Stimulated activated CD8-positive, alpha-beta memory T cell treated with anti-CD3 and anti-CD28 coated beads, Interleukin-7, amount 100 ng/mL, for 48 hours (primary cell): Measurements from ENCODE around the gene TNFAIP1.

Source experiments
- DNase-seq, 2 donors: peaks; one replicate each; pipeline ENCODE4 v3.0.0-alpha.2; 2020; ENCODE audit warnings: low read depth in 1 of 2; ENCODE audit errors: extremely low read depth in 1 of 2

The TNFAIP1 gene

DNA sequence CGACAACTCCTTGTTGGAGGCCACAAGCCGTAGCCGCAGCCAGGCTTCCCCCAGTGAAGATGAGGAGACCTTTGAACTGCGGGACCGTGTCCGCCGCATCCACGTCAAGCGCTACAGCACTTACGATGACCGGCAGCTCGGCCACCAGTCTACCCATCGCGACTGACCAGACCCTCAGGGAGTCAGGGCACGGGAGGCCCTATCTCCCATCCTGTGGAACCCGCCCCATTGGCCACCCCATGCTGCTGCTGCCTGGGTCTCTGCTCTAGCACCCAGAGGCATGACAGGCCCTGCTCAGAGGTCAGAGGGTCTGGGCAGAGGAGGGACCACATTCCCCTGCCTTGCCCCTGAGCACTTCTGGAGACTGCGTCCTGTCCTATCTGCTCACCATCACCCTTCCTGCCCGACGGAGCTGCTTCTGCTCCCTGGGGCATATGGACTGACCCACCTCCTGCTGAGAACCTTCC, 8.9 kb downstream of the TNFAIP1 start:
- DNase-seq = no peak

DNA sequence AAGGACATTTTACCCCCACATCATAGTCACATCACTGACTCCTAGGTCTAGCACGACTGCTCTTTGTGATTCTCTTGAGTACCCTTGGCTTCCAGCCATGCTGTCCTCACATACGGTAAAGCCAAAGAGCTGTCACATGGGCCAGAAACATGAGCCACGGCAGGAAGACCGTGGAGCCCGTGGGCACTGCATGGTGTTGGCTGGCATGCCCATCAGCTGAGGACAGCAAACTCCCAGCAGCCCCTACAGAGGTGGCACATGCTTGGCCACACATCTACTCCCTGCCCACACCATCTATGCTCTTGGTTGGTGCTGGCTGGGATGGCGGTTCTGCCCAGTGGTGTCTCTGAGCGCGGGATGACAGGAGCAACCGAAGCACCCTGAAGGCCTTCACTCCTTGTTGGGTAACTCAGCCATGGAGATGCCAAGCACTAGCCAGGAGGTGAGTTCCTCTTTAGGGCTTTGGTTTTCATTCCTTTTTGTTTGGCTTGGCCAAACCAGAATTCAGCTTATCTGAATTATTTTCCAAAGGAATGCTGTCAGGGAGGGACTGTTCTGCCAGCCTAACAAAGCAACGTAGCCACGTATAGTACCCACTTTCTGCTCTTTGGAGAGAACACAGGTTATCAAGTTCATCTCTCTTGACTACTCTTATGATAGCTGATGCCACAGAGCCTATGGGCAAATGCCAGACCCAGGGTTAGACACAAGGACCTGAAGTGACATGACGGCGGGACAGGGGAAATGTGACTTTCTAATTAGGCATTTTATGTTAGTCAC, 10.0 kb downstream of the TNFAIP1 start:
- DNase-seq = no peak

DNA sequence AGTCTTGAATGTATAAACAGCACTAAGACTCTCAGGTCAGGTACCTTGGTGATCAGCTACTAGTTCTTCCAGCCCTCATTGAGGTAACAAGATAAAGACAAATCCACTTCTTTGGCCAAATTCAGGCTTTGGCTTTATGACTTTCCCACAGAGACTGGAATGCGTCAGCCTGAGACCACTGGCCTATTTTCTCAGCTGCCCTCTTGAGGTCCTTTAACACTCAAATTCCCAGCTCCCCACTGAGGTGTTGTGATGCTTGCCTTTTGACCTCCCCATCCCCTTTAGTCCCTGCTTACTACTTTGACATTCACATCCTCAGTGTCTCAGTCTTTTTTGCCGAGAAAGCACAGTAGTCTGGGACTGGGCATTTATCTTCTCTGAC, 10.6 kb downstream of the TNFAIP1 start:
- DNase-seq = no peak

DNA sequence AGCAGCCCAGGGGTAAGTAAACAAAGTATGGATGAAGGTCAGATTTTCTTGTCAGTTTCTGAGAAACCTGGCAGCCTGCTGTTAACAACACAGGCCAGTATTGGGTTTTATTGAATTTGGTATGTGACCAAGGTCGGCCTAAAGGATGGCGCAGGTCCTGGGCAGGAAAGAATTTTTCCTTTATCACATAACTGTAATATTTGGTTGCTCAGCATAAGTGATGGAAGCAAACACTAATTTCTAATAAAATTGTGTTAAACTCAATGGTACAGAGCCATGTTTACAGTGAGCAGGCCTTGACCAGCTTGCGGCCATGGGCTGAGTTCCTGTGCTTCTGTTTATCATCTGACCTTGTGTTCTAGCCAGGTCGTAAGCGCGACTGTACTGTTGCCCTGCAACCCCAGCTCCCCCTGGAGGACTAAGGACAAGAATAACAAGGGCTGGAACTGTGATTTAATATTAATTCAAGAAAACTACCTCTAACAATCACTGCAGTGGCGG, 11.2 kb downstream of the TNFAIP1 start:
- DNase-seq = no peak

DNA sequence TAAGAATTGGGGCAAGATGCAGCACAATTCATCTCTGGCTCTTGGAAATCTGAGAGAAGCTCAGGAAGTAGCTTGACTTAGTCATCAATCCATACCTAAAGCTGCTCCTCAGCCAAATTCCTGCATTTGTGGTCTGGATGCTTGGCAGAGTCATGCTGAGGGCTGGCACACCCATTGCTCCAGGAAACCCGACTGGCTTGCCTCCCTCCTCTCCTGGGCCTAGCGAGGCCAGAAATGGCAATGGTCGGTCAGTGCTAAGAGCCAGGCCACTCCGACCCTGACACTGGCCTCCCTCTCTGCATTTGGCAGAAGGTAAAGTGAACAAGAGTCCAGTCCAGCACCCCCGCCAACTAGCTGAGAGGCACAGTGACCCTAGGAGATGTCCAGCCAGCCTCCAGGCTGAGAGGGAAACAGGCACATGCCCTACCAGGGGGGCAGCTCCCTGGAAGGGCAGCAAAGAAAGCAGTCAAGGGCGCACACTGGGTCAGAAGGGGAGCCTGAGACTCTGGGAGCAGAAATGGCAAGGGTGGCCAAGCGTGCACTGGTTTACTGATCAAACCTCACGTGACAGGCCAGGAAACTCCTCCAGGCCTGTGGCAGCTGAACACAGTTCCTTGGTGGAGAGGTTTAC, 11.8 kb downstream of the TNFAIP1 start:
- DNase-seq = no peak

DNA sequence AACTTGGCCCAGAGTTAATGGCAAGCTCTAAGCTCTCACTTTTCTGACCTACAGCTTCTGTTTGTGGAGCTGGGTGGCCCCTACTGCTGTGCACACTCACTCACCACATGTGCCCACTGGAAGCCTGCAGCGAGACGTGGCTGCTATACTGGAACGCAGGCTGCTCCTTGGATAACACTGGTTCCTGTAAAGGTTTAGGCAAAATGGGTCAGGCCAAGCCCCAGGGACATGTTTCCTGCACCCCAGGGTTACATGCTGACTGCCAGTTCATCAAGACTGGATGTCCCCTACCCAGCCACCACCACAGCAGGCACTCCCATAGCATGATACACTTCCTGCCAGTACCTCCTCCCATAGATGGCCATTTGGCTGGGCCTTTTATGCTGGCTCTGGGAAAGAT, 13.4 kb downstream of the TNFAIP1 start:
- no peak for DNase-seq

DNA sequence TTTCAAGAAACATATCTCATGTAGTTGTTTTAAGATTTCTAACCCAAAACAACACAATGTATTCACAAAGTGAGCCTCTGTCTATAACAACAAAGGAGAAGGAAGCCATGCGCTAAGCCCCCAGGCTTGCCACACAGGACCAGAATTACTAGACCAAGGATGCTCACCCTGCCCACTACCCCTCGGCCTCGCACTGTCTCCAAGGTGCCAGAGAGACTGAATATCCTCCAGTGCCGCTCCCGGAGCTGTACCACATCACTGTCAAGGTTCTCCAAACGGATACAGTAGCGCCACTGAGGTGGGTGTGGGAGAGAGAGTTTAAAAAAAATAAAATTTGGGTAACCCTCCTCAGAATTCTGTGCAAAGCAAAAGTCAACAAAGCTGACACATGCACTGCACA, 14.7 kb downstream of the TNFAIP1 start:
- DNase-seq = no peak

DNA sequence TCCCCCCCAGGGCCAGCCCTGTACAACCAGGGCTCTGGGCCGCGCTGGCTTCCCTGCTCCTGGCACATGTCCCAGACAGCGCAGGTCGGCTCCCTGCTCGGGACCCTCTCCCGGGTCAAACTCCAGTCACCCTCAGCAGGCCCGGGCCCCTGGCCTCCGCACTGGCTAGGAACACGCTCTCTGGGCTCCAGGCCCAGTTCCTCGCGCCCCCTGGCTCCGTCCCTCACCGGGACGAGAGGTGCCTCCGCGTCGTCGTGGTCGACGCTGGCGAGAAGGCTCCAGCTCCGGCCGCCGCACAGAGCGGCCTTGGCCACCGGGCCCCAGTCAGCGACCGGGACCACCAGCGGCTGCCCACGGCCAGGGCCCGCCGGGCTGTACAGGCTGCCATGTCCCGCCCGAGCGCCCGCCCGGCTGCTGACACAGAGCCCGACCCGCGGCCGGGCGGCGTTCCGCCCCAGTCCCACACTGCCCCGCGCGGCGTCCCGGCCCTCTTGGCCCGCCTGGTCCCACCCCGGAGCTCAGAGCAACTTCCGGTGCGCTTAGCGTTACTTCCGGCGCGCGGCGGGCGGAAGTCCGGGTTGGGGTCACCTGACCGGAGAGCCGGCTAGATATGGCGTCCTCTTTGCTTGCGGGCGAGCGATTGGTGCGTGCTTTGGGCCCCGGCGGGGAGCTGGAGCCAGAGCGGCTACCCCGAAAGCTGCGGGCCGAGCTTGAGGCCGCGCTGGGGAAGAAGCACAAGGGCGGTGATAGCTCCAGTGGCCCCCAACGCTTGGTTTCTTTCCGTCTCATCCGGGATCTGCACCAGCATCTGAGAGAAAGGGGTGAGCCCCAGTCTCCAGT, 21.7 kb downstream of the TNFAIP1 start, which contains the start of gene POLDIP2:
Gene POLDIP2 (minus strand): TSS at position 467 of the 840 bp plus-strand sequence. CDS start 79 bp downstream, at position 388.
- peak; percentile 89 to 92 for DNase-seq

DNA sequence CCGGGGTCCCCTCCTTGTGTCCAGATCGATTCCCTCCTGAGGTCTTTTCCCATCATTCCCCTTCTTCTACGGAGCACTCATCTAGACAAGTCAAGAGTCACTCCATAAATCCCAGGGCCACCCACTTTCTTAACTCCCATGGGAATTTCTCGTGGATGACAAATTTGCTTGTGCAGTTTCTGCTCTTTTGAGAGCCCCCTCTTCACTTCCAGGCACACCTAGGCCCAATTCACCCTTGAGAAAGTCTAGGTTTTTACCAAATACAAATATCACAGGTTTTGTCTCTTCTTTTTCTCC, 22.3 kb downstream of the TNFAIP1 start:
- DNase-seq = no peak

DNA sequence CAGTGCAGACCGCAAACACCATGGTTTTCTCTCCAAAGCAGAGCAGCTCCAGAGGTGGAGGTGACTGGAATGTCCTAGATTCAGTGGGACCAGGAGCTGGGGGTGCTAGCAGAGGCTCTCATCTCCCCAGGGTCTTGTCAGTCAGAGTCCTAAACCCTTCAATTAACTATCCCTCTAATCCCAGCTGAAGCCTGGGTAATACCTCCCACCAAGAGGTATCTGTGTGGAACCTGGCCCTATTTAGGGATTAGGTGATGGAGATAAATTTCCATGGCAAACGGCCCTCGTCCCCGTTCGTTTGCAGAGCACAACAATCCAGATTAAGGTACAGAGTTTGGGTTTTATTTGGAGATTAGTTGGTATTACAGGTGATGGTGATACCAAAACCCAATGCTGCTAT, 27.6 kb downstream of the TNFAIP1 start:
- DNase-seq = no peak

DNA sequence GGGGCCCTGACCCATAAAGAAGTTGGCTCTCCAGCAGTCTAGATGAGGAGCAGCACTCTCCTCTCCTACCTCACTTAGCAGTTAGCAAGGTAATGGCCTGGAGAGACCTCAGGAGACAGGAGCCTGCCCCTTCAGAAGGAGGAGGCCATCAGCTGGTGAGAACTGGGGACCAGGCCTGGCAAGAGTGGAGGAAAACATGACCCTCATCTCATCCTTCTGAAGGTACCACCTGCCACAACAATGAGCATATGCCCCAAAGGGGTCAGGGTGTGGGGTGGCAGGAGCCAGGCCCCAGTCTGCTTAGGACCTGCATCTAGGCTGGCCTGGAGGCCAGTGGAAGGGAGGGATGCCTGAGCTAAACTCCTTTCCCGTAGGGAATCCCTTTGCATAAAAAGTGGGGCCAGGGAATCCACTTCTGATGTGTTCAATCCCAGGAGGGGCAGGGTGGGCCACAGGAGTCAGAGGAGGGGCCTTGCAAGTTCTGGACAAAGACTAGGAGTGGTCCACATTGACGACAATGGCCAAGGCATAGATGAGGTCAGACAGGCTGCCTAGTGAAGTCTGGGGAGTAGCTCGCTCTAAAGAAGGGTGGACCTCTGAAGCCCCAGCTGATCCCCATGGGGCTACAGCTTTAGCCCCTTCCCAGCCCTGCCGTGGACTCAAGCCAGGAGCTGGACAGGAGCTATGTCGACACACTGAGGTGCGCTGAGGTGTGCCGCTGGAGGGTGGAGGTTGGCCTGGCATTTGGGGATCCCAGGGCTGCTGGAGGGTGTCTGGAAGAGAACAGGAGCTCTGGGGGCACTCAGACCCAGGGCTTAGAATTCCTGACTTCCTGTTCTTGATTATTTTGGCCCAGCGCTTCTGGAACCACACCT, 28.5 kb downstream of the TNFAIP1 start:
- no peak for DNase-seq

DNA sequence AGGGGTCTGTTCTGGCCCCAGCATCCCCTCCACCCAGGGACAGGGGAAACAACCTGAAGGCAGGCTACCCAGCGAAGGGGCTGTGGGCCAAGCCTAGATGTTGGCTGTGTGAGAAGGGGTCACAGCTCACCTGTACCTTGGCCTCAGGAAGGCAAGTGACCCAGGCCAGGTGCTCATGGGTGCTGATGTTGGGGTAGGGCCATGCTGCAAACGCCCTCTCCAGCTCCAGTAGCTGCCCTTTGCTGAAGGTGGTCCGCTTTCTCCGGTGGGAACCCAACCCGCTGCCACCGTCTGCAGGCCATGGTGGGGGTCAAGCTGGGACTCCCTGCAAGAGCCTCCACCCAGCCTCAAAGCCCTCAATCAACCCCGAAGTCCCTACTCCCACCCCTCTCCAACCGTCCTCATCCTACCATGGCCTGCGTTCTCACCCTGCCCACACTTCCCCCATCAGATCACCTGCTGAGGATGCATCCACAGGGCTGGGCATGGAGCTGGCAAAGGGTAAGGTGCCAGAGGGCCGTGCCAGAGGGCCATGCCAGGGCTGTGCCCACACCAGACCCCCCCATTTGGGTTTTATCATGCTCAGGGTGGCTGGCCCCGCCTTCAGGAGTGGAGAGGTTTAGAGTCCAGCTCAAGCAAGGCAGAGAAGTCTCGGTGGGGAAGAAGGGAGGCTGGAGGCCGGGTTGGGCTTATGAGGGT, 29.3 kb downstream of the TNFAIP1 start, which contains the start of gene SEBOX:
Gene SEBOX (minus strand): TSS at position 535 of the 699 bp plus-strand sequence. CDS start 48 bp downstream, at position 487.
- DNase-seq = no peak

DNA sequence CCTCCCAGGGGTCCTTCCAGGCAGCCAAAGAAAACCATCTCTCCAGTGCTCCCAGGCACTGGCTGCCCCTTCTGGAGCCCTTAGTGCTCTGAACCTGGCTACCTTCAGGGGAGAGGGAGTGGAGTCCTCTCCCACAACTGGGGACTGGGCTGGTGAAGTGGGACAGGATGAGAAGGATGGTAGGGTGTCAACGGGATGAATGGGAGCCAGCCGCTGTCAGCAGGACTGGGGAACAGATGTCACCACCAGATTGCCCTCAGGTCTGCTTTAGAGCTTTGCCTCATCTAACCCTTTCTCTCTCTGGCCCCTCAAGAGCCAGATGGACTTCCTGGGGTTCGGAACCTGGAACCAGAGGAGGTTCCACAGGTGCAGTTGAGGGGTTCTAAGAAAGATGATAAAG, 29.9 kb downstream of the TNFAIP1 start:
- DNase-seq = no peak

DNA sequence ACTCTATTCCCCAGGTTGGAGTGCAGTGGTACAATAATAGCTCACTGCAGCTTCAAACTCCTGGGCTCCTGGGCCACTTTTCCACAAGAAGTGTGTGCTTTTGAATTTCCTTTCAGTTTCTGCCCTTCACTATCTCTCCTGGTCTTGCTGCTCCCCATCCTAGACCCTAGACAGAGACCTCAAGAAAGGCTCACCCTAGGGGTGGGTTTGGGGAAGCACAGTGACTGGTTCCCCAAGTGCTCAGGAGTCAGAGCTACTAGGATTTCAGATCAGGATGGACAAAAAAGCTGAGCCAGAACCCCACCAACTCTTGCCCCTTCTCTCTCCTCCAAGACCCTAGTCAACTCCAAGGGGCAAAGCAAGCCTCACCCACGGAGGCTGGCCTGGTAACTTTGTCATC, 31.0 kb downstream of the TNFAIP1 start:
- DNase-seq = no peak

DNA sequence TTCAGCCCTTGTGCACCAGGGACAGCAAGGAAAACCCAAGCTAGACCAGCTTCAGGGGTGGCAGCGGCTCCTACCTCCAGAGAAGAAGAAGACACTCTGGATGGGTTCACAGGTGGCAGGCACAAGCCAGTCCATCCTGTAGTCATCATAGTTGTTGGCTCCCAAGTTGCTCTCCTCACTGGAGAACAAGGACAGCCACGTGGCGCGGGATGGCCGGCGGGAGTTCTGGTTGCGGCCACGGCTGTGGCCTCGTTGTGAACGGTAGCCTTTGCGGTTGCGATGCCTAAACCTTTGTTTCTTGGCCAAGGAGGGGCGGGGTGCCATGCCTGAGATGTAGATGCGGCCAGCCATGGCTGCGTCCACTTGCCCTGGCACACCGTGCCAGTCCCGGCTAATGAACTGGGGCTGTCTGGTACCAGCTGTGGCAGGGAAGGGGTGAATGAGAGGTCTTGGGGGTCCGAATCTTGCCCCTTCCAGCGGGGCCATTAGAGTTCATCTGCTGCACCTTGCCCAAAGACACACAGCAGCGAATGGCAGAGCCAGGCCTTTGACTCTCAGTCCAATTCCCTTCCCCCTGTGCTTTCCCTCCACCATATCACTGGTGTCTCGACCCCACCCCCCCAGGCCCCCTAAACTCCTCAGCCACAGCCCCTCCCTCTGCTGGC, 32.2 kb downstream of the TNFAIP1 start:
- DNase-seq = no peak

DNA sequence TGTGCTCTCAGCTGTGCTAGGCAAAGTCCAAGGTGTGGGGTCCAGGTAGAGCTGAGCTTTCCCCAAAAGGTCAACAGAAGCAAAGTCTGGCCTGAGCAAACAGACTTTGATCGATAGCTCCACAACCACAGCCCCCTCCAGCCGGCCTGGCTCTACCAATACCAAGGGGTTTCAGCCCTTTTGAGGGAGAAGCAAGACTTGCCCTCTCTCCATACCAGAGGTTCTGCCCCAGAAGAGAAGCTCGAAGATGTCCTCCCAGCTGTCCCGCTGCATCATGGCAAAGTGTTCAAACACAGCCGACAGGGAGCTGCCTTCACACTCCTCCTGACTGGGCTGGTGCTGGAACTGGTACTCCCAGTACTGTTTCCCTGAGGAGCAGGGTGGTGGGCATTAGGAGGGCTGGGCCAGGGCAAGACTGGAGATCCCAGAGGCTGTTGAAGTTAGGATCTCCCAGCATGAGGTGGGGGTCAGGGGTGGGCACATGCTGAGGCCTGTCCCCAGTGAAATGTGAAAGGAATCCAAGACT, 32.8 kb downstream of the TNFAIP1 start:
- DNase-seq = no peak

DNA sequence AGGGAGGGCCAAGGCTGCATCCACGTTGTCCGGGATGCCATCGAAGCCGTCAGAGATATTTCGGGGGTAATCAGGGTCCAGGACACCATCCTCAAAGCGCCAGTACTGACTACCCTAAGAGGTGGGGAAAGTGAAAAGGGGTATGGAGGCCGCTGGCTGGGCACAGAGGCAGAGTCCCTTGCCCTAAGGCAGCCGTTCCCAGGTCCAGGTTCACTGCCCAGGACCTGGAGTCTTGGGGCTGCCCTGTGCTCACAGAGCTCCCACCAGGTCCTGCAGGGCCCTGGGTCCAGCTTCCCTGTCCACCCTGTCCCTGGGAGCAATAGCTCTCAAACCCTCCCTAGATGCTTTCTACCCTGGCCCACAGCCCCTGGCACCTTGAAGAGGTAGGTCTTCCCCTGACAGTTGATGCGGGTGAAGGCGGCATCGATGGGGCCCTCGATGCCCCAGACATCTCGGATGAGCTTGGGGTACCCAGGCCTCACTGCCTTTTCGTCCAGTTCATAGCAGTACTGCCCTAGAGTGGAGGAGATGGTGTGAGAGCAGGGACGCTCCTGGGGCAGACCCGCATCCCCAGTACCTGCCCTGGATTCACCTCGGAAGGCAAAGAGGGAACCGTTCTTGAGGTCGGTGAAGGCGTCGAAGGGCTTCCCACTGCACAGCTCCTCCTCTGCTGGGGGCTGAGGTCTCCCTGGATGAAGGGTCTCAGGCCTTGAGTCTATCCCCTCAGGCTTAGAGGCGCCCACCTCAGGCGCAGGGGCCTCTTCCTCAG, 33.5 kb downstream of the TNFAIP1 start:
- DNase-seq = no peak

DNA sequence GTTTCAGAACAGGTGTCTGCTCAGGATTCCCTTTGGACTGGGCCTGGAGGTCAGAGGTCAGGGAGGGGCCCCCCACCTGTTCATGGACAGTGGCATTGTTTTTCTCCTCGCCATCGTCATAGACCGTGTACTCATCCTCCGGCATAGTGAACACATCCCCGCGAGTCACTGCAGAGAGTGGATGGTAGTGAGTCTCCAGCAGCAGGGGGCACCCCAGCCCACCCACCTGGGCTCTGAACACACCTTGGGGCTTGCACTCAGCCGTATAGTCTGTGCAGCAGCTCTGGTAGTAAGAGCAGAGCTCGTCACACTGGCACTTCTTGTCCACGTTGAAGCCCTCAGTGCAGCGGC, 34.1 kb downstream of the TNFAIP1 start:
- DNase-seq = no peak
